IPS DF 6.9 (cell line): ENCODE measurements around the gene ZNF750.

Experiments
- DNase-seq: peaks from one replicate; pipeline ENCODE4 v3.0.0-alpha.2; 2013; ENCODE audit warnings: low read depth, low spot score
- H3K27ac ChIP-seq: one replicate; pipeline ENCODE4 v1.5.1; 2013; ENCODE audit warnings: low read length, control low read depth
- H3K27me3 ChIP-seq: 2 replicates; pipeline ENCODE4 v1.6.1; 2013; ENCODE audit warnings: mild to moderate bottlenecking, low read length; ENCODE audit not compliant: control insufficient read depth, insufficient read depth
- H3K36me3 ChIP-seq: 2 replicates; pipeline ENCODE4 v1.6.1; 2013; ENCODE audit warnings: low read length; ENCODE audit not compliant: control insufficient read depth, insufficient read depth
- H3K4me1 ChIP-seq: 2 replicates; pipeline ENCODE4 v1.6.1; 2013; ENCODE audit warnings: low read length; ENCODE audit not compliant: control insufficient read depth, insufficient read depth
- H3K4me3 ChIP-seq: 2 replicates; pipeline ENCODE4 v1.5.1; 2013; ENCODE audit warnings: mild to moderate bottlenecking, low read length
- H3K9me3 ChIP-seq: 2 replicates; pipeline ENCODE4 v1.6.1; 2013; ENCODE audit warnings: low read length, inconsistent platforms; ENCODE audit not compliant: control insufficient read depth, insufficient read depth
- WGBS: extraction: QIAGEN DNeasy Blood & Tissue Kit; methylation state at CpG from one replicate; pipeline ENCODE4 v1.1.7; 2013; ENCODE audit warnings: mixed read lengths, missing lambda C conversion rate; ENCODE audit not compliant: insufficient read length, insufficient coverage; 5-methylcytosine and 5-hydroxymethylcytosine counted together

Gene ZNF750

DNA sequence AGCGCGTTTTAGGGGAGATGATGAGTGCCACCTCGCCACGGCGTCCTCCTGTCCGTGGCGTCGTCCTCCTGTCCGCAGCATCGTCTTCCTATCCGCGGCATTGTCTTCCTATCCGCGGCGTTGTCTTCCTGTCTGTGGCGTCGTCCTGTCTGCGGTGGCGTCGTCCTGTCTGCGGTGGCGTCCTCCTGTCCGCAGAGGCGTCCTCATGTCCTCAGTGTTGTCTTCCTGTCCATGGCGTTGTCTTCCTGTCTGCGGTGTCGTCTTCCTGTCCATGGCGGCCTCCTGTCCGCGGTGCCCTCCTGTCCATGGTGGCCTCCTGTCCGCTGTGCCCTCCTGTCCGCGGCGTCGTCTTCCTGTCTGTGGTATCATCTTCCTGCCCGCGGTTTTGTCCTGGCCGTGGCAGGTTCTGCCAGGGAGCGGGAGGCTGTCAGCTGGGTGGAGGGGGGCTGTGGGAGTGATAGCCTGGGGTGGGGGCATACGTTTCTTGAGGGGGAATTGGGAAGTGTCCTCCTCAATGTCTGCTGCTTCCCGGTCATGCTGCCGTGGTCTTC is 57.1 kb downstream of the ZNF750 start:
- DNase-seq, result no peak
- Histone ChIP-seq H3K27me3 (no peaks in the 10 kb centered on the region), H3K36me3 (peaks cover 23% of the 10 kb centered on the region), H3K4me1 (no peaks in the 10 kb centered on the region; the same call in 1 of the 2 replicates), H3K4me3 (no peak overlapping the region), H3K27ac (no peak overlapping the region), H3K9me3 (no peaks in the 10 kb centered on the region)
- WGBS, result no CpG with 5 or more reads among the region's 42 CpGs

DNA sequence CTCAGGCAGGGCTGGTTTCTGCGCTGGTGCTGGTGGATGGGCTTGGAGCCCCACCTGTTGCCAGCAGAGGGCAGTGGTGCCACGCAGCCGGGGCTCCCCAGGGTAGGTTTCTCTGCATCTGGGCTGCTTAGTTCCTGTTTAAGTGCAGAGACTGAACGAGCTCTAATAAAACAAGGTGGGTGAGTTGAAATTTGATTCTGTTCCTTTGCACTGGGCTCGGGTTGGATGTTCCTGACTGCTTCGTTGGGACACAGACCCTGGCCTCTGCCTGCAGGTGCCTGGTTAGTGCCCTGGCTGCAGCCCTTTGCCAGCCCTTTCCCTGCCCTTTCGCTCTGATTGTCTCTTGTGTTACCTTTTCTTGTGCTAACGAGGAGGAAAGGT is 57.9 kb downstream of the ZNF750 start:
- Histone ChIP-seq H3K27ac (no peak overlapping the region), H3K36me3 (peaks cover 23% of the 10 kb centered on the region), H3K9me3 (no peaks in the 10 kb centered on the region), H3K27me3 (no peaks in the 10 kb centered on the region), H3K4me3 (no peak overlapping the region), H3K4me1 (no peaks in the 10 kb centered on the region; the same call in 1 of the 2 replicates)
- DNase-seq, result peak; percentile 37
- no CpG with 5 or more reads among the region's 8 CpGs for WGBS

DNA sequence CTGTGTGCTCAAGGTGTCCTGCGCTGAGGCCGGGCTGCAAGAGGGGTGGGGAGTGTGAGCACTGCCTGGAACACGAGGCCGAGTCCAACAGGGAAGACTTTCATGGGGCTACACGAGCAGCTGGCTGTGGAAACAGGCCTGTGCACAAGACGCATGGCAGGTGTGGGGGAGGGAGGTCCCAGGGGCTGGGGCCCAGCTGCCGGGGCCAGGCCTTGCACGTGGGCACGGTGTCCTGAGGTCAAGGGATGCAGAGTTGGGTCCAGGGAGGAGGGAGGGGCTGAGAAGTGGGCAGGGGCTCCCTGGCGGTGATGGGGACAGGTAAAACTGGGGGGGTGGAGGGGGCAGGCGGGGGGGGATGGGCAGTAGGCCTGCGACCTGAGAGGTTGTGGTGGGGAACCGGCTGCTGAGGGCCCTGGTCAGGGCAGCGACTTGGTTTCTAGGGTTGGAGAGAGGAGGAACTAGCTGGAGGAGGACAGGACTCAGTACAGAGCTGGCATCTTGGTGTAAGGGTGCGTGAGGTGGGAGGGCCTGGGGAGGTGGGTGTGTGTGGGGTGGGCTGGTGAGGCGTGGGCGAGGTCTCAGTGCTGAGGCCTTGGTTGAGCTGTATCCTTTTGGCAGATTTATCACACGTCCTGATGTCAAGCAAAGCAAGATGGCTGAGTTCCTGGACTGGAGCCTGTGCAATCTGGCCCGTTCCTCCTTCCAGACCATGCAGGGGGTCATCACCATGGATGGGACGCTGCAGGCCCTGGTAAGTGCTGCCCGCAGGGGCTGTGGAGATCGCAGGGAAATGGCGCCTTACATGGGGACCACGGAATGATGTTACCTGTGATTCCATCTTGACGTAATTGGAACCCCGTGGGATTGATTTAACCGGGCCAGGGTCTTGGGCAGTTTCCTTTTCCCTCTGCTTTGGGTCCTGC is 58.6 kb downstream of the ZNF750 start:
- H3K9me3 ChIP-seq, result no peaks in the 10 kb centered on the region
- H3K27ac ChIP-seq, result no peak overlapping the region
- H3K4me1 ChIP-seq, result no peaks in the 10 kb centered on the region; the same call in 1 of the 2 replicates
- no peaks in the 10 kb centered on the region for H3K27me3 ChIP-seq
- DNase-seq, result no peak
- H3K36me3 ChIP-seq, result peaks cover 26% of the 10 kb centered on the region
- WGBS, result no CpG with 5 or more reads among the region's 27 CpGs
- H3K4me3 ChIP-seq, result no peak overlapping the region

DNA sequence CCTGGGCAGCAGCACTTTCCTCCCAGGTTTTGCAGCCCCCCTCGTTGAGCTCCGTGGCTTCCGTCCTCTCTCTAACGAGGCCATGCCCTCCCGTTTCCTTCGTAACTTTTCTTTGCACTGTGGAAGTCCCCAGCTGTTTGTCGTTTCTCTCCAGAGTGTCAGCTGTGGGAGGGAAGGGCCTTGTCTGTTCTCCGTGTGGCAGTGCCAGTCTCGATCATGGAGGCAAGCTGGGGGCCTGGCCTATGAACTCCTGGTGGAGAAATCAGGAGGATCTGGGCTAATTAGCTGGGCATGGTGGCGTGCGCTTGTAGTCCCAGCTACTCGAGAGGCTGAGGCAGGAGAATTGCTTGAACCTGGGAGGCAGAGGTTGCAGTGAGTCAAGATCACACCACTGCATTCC is 59.6 kb downstream of the ZNF750 start:
- peaks cover 26% of the 10 kb centered on the region for H3K36me3 ChIP-seq
- H3K4me3 ChIP-seq, result no peak overlapping the region
- no CpG with 5 or more reads among the region's 12 CpGs for WGBS
- no peaks in the 10 kb centered on the region; the same call in 1 of the 2 replicates for H3K4me1 ChIP-seq
- no peaks in the 10 kb centered on the region for H3K27me3 ChIP-seq
- H3K27ac ChIP-seq, result no peak overlapping the region
- DNase-seq, result no peak
- no peaks in the 10 kb centered on the region for H3K9me3 ChIP-seq

DNA sequence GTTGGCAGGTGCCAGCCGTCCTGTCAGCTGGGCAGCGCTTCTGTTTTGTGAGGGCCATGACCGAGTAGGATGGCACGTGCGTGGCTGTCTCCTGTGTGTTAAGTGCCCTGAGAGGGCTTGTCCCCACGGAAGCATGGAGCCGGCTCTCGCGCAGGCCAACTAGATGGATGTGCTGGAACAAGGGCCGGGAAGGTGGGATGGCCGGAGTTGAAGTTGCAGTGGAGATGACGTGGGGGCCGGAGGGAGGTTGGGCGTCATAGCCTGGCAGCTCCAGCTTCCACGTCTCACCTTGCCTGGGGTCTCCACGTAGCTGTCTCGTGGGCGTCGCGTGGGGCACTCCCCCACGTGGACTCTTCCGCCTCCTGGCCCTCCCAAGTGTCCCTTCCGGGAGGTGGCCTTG is 60.3 kb downstream of the ZNF750 start:
- no peak for DNase-seq
- H3K36me3 ChIP-seq, result peaks cover 24% of the 10 kb centered on the region

More for the DNA sequence above, 60.3 kb downstream of the ZNF750 start:
- Histone ChIP-seq H3K4me3 (no peak overlapping the region), H3K4me1 (no peaks in the 10 kb centered on the region; the same call in 1 of the 2 replicates), H3K9me3 (no peaks in the 10 kb centered on the region), H3K27ac (no peak overlapping the region), H3K27me3 (no peaks in the 10 kb centered on the region)
- WGBS, result no CpG with 5 or more reads among the region's 23 CpGs
